Stimulated activated effector memory CD8-positive, alpha-beta T cell treated with anti-CD3 and anti-CD28 coated beads, Interleukin-12 subunit alpha, Interleukin-12 subunit beta, amount 100 ng/mL, for 72 hours (primary cell): ENCODE measurements around the gene ODAD3.
A peak's percentile ranks its signal among the peaks of the same experiment; 100 is the strongest.
"Not testable (repeated sequence)": the region's sequence is repeated elsewhere in the genome, so short reads cannot be mapped to it uniquely, and the experiment has no call there.

Experiments used
- ATAC-seq: fragments of 150-1000 bp; cut with Tn5 transposase; 2 replicates; pipeline ENCODE4 v1.10.0; 2021
- DNase-seq, 2 donors: peaks; one replicate each; pipeline ENCODE4 v3.0.0; 2021 to 2022; ENCODE audit warnings: low spot score in 2 of 2
- H3K27ac Mint-ChIP-seq: one replicate; pipeline ENCODE4 v1.8.0; 2022; ENCODE audit warnings: mild to moderate bottlenecking, mixed read lengths
- H3K36me3 Mint-ChIP-seq: one replicate; pipeline ENCODE4 v1.8.0; 2022; ENCODE audit warnings: mild to moderate bottlenecking, mixed read lengths
- H3K4me1 Mint-ChIP-seq: one replicate; pipeline ENCODE4 v1.8.0; 2022; ENCODE audit warnings: mixed read lengths
- H3K4me3 Mint-ChIP-seq: one replicate; pipeline ENCODE4 v1.8.0; 2022; ENCODE audit warnings: mild to moderate bottlenecking, mixed read lengths
- H3K9me3 Mint-ChIP-seq: one replicate; pipeline ENCODE4 v1.8.0; 2022; ENCODE audit warnings: mixed read lengths

ODAD3 gene

DNA sequence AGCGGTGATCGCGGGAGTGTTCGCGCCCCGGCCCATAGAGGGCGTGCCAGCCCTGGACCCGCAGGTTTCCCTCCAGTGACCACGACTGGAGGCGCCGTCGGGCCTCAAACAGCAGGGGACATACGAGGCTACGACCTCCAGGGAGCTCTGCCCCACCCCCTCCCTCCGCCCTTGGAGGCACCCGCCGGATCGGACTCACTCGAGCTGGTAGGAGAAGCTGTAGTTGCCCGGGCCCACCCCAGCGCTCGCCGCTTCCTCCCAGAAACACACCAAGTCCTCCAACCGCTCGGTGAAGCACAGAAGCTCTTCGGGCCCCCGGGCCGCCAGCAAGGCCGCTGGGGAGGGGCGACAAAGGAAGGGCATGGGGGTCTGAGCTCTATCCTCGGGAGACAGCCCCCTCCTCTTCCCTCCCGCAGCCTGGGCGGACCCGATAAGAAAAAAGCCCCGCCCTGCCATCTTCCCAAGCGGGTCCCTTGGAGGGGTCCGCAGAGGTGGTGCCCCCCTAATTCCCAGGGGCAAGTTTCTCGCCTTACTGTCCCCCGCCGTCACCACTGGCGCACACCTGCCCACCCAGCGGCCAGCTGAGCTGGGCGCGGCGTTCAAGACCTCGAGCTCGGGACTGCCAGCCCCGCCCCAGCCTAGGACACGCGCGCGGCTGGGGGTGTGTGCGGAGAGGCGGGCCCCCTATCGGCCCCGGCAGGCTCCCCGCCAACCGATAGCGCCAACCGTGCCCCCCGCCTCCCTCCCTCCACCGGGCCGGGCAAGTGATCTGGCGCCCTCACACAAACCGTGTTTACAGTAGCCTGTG lies 51.8 kb downstream of the ODAD3 start:
- Mint-ChIP-seq H3K27ac (peak overlapping the region; percentile 63), H3K4me3 (peak overlapping the region; percentile 83), H3K36me3 (peaks cover 22% of the 10 kb centered on the region), H3K4me1 (peaks cover 36% of the 10 kb centered on the region), H3K9me3 (no peaks in the 10 kb centered on the region)
- DNase-seq (peak; percentile 47 to 77), ATAC-seq (no peak)

DNA sequence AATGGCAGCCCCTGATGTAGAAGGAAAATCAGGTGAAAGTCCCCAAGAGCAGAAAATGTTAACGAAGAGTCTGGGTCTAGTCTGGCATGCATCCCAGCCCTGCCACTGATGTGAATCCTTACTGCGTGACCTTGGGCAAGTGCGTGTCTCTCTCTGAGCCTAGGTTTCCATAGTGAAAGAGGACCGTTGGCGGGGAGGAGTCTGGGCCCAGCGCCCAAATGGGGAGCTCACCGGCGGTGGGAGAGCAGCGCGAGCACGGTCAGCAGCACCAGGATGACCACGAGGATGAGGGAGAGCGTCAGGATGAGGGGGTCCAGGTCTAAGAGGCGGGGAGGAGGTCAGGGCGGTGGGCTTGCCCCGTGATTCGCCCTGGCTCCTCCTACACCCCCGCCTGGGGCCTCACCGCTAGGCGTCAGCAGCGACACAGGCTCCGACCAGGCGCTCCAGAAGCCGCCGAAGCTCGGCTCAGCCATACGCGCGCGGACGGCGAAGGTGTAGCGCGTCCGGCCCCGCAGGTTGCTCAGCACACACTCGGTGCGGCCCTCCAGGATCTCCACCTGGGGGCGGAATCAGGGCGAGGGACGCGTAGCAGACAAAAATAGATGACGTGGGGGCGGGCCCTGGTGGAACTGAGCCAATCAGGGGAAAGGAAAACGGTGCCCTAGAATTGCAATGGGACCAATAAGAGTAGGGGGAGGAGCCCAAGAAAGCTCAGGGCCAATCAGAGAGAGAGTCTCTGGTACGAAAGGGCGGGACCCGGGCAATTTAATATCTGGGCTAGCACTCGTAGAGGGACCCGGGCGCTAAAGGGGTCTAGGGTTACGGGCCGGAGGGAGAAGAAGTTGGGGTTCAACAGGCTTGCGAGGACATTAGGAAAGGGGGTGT lies 54.0 kb downstream of the ODAD3 start:
- ATAC-seq (peak; percentile 87), DNase-seq (peak; percentile 84 to 98)
- peak overlapping the region; percentile 96 for H3K27ac Mint-ChIP-seq
- H3K9me3 Mint-ChIP-seq: no peaks in the 10 kb centered on the region
- H3K36me3 Mint-ChIP-seq: peaks cover 41% of the 10 kb centered on the region
- peaks cover 53% of the 10 kb centered on the region for H3K4me1 Mint-ChIP-seq
- H3K4me3 Mint-ChIP-seq: peak overlapping the region; percentile 83

DNA sequence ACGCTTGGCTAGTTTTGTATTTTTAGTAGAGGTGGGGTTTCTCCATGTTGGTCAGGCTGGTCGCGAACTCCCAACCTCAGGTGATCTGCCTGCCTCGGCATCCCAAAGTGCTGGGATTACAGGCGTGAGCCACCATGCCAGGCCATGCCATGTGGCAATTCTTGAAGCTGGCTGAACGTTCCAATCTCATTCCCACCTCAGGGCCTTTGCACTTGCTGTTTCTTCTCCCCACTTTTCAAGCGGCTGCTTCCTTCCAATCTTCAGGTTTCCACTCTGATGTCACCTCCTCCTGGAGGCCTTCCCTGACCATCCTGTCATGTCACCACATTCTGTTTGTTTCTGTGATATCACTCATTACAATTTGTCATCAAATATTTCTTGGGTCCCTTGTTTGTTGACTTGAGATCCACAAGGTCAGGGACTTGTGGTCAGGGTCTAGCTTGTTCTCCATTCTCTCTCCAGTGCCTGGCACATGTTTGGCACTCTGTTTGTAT lies 55.0 kb downstream of the ODAD3 start:
- peak overlapping the region; percentile 83 for H3K4me3 Mint-ChIP-seq
- H3K4me1 Mint-ChIP-seq: peaks cover 58% of the 10 kb centered on the region
- H3K27ac Mint-ChIP-seq: peak overlapping the region; percentile 96
- DNase-seq: no peak
- peaks cover 46% of the 10 kb centered on the region for H3K36me3 Mint-ChIP-seq
- ATAC-seq: no peak
- no peaks in the 10 kb centered on the region for H3K9me3 Mint-ChIP-seq

DNA sequence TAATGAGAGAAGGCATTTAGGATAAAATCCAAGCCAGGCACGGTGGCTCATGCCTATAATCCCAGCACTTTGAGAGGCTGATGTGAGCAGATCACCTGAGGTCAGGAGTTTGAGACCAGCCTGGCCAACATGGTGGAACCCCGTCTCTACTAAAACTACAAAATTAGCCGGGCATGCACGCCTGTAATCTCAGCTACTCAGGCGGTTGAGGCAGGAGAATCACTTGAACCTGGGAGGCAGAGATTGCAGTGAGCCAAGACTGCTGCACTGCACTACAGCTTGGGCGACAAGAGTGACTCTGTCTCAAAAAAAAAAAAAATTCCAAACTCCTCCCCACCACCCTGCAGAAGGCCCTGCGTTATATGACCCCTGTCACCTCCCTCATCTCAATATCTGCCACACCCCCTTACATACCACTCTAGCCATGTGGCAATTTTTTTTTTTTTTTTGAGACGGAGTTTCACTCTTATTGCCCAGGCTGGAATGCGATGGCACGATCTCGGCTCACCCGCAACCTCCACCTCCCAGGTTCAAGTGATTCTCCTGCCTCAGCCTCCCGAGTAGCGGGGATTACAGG lies 55.6 kb downstream of the ODAD3 start:
- not testable (repeated sequence) for H3K9me3 Mint-ChIP-seq, DNase-seq, H3K27ac Mint-ChIP-seq, ATAC-seq
- Mint-ChIP-seq H3K36me3 (peaks cover 46% of the 10 kb centered on the region), H3K4me1 (peaks cover 58% of the 10 kb centered on the region), H3K4me3 (peak overlapping the region; percentile 83)

DNA sequence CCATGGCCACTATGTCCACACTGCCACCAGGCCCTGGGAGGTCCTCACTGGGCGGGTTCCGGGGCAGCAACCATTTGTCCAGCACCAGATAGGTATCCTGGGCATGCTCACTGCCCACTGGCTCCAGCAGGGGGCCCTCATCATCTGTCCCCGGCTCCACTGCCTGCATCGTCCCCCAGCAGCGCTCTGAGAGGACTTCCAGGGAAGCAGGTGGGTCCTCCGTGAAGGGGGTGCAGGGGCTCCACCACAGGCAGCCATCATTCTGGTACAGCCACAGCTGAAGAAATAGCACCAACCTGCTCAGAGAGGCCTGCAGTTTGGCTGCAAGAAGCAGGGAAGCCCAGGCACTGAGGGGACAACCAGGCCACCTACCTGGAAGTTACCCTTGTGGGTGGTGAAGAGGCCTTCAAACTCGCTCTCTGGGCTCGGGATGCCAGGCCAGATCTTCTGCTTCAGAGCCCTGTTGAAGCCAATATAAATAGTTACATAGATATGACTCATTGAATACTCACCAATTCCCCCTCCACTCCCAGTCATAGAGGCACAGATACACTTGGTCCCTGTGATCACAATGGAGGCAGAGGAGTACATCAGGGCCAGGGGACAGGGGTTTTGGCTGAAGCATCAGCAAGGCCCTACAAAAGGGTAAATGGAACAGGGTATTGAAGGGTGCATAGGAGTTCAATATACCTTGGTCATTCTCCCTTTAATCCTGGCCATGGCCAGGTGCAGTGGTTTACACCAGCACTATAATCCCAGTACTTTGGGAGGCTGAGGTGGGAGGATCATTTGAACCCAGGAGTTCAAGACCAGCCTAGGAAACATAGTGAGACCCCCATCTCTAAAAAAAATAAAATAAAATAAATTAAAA lies 56.4 kb downstream of the ODAD3 start:
- H3K36me3 Mint-ChIP-seq: peaks cover 46% of the 10 kb centered on the region
- no peaks in the 10 kb centered on the region for H3K9me3 Mint-ChIP-seq
- ATAC-seq (no peak), DNase-seq (no peak)
- H3K4me1 Mint-ChIP-seq: peaks cover 58% of the 10 kb centered on the region
- H3K4me3 Mint-ChIP-seq: peak overlapping the region; percentile 22
- peak overlapping the region; percentile 61 for H3K27ac Mint-ChIP-seq

DNA sequence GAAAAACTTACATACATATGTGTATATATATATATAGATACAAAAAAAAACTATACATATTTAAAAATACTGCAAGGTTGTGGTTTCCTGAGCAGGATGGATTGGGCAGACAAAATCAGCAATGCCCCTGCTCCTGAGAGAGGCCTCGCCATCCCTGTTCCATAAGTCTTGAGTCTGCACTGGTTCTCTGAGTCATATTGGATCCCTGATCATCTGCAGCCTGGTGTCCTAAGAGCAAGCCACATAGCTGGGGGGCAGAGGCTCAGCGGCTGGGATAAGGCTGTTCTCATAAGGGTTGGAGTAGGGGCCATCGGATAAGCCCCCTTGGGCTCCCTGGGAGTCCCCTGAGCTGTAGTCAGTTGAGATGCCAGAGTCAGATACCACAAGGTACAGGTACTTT lies 57.2 kb downstream of the ODAD3 start:
- H3K36me3 Mint-ChIP-seq: peaks cover 46% of the 10 kb centered on the region
- H3K4me1 Mint-ChIP-seq: peaks cover 53% of the 10 kb centered on the region
- no peaks in the 10 kb centered on the region for H3K9me3 Mint-ChIP-seq
- ATAC-seq (no peak), DNase-seq (no peak)
- peak overlapping the region; percentile 15 for H3K27ac Mint-ChIP-seq
- no peak overlapping the region for H3K4me3 Mint-ChIP-seq

DNA sequence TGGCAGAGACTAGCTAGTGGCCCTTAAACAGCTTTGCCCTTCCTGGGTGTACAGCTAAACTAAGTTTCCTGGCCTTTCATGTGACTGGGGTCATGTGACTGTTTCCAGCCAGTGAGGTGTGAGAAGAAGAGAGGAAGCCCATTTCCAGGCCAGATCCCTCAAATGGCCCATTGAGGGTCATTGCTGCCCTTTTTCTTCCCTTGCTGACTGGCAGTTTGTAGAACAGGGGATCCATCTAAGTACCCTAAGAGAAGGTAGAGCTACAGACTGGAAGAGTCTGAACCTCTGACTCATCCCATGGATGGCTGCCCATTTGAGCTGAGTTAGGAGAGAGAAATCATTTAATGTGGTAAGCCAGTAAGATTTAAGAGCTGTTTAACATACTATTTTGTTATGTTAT lies 57.7 kb downstream of the ODAD3 start:
- Mint-ChIP-seq H3K4me1 (peaks cover 49% of the 10 kb centered on the region), H3K36me3 (peaks cover 46% of the 10 kb centered on the region), H3K9me3 (no peaks in the 10 kb centered on the region), H3K4me3 (no peak overlapping the region), H3K27ac (peak overlapping the region; percentile 15)
- DNase-seq: no peak
- no peak for ATAC-seq

DNA sequence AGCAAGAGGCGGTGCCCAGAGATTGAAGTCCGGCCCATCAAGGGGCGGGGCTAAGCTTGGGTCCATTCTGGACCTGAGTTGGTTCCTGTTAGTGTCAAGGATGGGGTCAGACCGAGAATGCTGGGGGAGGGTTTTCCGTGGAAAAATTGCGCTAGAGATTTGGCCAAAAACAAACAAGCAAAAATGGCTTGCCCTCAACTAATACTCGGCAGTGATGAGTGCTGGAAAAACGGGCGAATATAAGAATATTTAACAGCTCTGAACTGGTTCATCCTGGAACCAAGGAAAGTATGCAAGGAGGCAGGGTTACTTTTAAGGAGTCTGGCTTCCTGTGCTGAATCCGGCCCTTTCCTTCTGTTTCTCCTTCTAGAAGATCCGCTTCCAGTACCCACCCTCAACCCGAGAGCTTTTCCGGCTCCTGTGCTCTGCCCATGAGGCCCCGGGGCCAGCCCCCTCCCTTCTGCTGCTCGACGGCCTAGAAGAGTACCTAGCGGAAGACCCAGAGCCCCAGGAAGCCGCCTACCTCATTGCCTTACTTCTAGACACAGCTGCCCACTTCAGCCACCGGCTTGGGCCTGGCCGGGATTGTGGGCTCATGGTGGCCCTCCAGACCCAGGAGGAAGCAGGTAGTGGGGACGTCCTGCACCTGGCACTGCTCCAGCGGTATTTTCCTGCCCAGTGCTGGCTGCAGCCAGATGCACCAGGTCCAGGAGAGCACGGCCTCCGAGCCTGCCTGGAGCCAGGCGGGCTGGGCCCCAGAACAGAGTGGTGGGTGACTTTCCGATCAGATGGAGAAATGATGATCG lies 59.6 kb downstream of the ODAD3 start:
- Mint-ChIP-seq H3K4me1 (peaks cover 38% of the 10 kb centered on the region), H3K27ac (no peak overlapping the region), H3K9me3 (no peaks in the 10 kb centered on the region), H3K36me3 (peaks cover 44% of the 10 kb centered on the region), H3K4me3 (no peak overlapping the region)
- peak; percentile 54 for ATAC-seq
- peak; percentile 44 to 83 for DNase-seq

DNA sequence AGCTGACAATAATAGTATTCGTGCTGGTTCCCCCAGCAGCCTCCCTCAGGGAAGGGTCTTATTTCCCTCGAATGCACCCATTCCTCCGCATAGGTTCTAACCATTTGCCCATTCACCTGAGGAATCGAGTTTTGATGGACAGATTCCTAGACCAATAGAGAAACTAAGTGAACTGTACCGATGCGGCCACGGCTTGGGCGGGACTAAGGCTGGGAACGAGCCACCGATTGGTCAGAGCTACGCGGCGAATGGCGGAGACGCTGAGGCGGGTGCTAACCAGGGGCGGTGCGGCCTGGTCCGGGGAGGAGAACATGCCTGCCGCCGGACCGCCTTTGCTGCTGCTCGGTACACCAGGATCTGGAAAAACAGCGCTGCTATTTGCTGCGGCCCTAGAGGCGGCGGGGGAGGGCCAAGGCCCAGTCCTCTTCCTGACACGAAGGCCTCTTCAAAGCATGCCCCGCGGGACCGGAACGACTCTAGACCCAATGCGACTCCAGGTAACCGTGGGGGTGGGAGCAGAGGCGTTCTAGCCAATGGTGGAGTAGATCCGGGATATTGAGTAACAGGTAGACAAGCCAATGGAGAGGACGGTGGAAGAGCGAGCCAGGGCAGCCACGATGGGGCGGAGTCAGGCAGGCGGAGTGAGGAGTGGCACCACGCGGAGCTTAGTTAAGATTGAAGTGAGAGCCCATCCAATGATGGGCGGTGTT lies 60.3 kb downstream of the ODAD3 start, which contains the start of gene SWSAP1:
SWSAP1 (plus strand) TSS at position 234 of the 710 bp plus-strand sequence; CDS start at position 249, 15 bp downstream.
- H3K9me3 Mint-ChIP-seq: no peaks in the 10 kb centered on the region
- peak; percentile 93 to 97 for DNase-seq
- ATAC-seq: peak; percentile 94
- H3K36me3 Mint-ChIP-seq: peaks cover 37% of the 10 kb centered on the region
- no peak within 1 kb of the TSS for H3K4me3 Mint-ChIP-seq
- H3K4me1 Mint-ChIP-seq: peaks cover 31% of the 10 kb centered on the region
- no peak within 1 kb of the TSS for H3K27ac Mint-ChIP-seq

DNA sequence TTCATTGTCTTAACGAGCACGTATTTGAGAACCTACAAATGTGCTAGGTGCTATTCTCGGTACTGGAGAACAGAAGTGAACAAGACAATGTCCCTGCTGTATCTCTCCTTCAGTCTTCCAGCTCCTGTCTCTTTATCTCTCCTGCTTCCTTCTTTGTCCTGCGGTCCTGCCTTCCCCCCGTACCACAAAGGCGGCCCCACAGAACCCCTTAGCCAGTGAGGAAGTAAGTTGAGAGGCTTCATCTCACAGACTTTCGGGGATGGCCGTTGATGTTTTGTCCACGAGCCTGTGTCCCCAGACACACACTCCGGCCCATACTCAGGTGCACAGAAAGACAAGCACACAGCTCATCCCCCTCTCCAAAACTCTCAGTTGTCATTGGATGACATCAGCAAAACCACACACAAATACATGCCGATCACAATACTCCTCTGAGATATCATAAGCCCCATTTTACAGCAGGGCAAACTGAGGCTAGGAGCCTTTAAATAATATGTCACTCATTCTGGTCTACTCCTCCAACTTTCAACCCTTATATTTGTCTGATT lies 61.0 kb downstream of the ODAD3 start:
- Mint-ChIP-seq H3K9me3 (no peaks in the 10 kb centered on the region), H3K4me3 (no peak overlapping the region), H3K27ac (no peak overlapping the region), H3K36me3 (peaks cover 37% of the 10 kb centered on the region), H3K4me1 (peaks cover 31% of the 10 kb centered on the region)
- DNase-seq (no peak), ATAC-seq (no peak)

DNA sequence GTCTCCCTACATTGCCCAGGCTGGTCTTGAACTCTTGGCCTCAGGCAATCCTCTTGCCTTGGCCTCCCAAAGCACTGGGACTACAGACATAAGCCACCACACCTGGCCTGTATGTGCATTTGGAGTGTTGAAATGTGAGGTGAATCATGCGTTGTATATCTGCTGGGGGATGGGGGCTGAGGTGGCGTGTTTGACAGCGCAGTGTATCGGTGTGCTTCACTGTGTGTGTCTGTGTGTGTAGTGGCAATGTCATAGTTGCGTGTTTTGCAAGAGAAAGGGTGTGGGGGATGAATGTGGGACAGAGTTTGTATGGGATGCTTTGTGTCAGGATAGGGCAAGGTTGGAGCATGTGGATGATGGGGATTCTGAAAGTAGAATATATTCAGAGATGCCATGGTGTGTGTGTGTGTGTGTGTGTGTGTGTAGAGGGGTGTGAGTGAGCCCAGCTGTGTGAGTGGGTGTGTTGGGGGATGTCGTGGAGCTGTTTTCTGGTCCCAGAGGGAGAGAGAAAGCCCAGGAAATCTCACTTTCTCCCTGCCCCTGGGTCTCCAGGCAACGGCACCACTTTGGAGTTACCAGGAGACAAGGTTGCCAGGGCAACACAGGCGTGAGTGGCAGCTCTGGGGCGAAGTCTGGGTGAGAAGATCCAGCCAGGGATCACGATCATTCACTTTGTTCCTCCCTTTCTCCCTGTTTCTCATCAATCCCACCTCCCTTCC lies 61.6 kb downstream of the ODAD3 start:
- Mint-ChIP-seq H3K27ac (no peak overlapping the region), H3K36me3 (peaks cover 32% of the 10 kb centered on the region), H3K9me3 (no peaks in the 10 kb centered on the region), H3K4me3 (no peak overlapping the region), H3K4me1 (peaks cover 24% of the 10 kb centered on the region)
- ATAC-seq (no peak), DNase-seq (no peak)

DNA sequence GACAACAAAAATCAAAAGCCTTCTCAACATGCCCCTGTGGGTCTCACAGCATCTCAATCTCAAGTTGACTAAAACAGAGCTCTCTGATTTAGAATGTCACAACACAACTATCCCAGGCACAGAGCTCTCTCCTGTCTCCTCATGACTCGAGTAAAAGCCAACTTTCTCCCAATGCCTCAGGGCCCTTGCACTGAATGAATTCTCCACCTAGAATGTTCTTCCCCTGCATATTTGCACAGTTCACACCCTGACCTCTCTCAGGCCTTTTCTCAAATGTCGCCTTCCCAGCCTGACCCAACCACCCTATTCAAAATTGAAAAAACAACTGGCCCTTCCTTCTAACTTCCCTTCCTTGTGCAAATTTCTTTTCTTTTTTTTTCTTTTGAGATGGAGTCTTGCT lies 64.2 kb downstream of the ODAD3 start:
- DNase-seq (no peak), ATAC-seq (no peak)
- H3K27ac Mint-ChIP-seq: no peak overlapping the region
- no peaks in the 10 kb centered on the region for H3K9me3 Mint-ChIP-seq
- peaks cover 4% of the 10 kb centered on the region for H3K4me1 Mint-ChIP-seq
- peaks cover 21% of the 10 kb centered on the region for H3K36me3 Mint-ChIP-seq
- no peak overlapping the region for H3K4me3 Mint-ChIP-seq
